GM19043 (cell line): ENCODE measurements around the gene NDUFA12.

Experiments
- ATAC-seq: cut with Tn5 transposase; IDR thresholded peaks from one replicate; pipeline ENCODE4 v1.9.1; 2021; ENCODE audit warnings: low read depth; ENCODE audit not compliant: unreplicated experiment

The NDUFA12 gene

DNA sequence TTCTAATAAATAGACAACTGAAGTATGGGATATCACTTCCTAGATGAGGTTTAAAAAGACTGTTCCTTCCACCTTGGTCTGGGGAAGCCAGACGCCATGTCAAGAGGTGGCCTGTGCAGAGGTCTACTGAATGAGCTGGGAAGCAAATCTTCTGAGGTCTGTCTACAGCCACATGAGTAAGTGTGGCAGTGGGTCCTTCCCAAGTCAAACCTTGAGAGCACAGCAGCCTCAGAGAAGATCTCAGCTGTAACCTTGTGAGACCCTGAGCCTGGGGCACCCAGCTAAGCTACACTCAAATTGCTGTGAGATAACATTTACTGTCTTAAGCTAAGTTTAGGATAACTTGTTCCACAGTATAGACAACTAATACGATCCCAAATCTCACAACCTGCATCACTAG lies 20.2 kb downstream of the NDUFA12 start:
- no peak for ATAC-seq

DNA sequence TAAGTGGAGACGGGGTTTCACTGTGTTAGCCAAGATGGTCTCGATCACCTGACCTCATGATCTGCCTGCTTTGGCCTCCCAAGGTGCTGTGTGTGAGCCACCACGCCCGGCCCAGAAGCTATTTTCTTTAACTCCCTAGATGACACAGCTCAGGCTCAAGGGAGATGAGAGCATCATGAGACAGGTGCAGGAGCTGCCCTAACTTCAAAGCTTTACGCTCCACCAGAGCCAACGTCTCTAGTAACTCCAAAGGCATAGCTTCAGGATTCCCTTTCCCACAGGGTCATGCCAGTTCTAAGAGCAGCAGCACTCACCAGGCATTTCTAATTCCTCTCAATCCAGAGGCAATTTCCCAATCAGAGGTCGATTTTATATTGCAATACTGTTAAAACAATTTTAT lies 21.0 kb downstream of the NDUFA12 start:
- no peak for ATAC-seq

DNA sequence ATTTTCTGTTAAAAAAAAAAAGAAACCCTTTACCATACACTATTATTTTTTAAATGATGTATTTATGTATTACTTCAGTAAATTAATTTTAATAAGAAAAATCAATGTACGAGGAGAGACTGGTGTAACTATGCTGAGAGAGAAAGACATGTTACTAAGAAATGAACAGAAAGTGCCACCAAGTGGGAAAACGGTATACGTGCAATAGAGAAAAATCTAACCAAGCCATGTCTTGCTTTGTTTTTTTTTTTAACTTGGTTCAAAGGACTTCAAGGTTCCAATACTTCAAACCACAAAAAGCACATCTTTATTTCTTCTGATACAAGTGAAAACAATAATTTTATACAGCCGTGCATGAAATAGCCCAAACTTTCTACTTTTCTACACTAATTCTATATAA lies 22.9 kb downstream of the NDUFA12 start:
- no peak for ATAC-seq

DNA sequence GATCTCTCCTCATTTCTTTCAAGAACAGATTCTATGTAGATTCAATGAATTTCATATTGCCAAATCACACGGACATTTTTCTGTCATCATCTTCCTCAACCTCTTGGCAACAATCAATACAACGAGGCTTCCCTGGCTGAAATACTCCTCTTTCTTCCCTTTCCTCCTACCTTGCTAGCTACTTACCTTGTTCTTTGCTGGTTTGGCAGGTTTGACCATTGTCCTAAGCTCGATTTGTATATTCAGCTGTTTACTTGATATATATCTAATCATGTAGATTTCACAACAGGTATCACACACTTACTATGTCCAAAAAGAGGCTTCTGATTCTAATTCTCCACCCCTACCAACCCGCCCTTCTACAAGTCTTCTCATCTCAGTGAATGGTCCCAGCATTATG lies 23.6 kb downstream of the NDUFA12 start:
- ATAC-seq, result no peak

DNA sequence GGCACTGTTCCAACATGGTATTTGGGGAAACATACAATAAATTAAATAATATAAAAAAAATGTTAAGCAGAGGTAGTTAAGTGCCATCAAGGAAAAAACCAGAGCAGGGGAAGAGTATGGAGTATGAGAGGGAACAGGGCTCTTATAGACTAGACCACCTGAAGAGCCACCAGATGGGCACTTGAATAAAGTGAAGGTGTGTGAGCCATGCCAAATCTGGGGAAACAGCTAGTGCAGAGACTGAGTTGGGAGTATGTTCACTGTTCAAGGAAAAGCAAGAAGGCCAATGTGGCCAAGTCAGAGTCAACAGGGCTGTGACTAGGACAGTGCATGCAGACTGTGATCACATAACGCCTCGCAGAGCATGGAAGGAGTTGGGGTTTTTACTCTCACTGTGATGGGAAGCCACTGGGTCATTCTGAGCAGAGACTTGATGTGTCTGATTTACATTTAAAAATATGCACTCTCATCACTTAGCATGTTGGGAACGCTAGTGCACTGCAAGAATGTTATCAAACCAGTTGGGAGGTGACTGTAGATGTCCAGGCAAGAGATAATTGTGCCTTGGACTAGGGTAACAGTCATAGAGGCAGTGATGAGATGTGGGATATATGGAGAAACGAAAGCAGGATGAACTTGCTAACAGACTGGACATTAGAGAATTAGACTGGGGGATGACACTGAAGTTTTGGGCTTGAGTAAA lies 25.6 kb downstream of the NDUFA12 start:
- no peak for ATAC-seq

DNA sequence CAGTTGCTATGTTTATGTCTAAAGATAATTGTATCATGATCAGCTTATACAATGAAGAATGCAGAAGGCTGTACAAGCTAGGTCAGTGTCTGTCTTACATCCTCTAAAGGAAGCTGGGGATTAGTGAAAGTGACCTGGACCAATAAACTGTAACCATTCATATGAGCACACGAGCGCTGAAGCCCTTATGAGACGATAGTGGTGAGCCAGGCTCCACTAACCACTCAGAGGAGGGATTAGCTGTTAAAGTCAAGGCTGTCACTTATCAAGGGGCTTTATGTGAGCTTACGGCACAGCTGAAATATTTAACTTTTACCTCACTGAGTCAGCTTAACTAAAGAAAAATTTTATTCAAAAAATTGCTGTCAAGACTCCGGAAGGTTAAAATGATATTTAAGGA lies 30.3 kb downstream of the NDUFA12 start:
- ATAC-seq, result no peak

DNA sequence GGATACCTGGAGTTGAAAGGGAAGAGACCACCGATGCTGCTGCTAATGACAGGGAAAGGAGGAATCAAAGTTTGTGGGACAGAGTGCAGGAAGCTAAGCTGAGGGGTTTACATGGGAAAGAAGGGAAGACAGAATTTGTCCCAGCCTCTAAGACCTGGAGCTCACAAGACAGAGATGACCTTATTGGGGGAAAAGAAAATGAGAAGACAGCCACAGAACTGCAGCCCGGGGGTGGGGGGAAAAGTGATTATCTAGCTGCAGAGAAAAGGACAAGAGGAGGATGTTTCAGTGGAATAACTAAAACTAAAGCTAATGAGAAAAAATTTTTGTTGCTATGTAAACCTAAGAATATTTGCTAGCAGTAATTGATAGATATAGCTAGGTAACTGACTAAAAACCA lies 30.7 kb downstream of the NDUFA12 start:
- no peak for ATAC-seq

GRCh38 chr12:94971923-94972322 lies 31.6 kb downstream of the NDUFA12 start:
- no peak for ATAC-seq

GRCh38 chr12:94970560-94970959 lies 32.9 kb downstream of the NDUFA12 start:
- no peak for ATAC-seq

- peak; percentile 53 for ATAC-seq
These were observed 34.1 kb downstream of the NDUFA12 start for GRCh38 chr12:94969424-94969823.

- no peak for ATAC-seq
These were observed 37.4 kb downstream of the NDUFA12 start for GRCh38 chr12:94965982-94966630.

DNA sequence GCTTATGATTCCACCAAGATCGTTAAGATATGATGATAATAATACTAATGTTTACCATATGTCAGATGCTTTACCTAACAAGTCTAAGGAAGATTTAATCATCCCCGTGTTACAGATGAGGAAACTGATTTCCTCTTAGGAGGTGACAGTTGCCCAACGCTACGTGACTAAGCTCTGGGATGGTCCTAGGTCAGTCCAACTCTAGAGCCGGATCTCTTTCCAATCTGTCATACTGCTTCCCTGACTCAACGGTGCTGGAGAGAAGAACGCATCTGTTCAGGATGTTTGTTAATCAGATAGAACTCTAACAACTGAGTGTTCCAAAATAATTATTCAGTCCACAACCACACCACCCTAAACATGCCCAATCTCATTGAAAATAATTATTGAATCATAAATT lies 39.8 kb downstream of the NDUFA12 start:
- no peak for ATAC-seq

- no peak for ATAC-seq
These were observed 40.8 kb downstream of the NDUFA12 start for GRCh38 chr12:94962670-94963069.

DNA sequence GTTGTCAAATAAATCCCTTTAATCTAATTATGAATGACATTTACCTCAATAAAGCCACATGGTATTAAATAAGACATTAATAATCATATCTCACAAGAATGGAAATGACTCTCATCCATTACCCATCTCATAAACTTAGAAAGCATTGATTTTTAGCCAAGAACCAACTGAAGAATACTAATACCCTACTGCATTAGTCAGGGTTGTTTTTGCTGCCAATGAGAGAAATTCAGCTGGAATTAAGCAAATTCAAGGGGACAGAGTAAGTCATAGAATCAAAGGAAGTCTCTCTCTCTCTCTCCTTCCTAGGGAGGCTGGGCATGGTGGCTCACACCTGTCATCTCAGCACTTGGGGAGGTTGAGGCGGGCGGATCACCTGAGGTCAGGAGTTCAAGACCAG lies 41.6 kb downstream of the NDUFA12 start:
- no peak for ATAC-seq

GRCh38 chr12:94961256-94961824 lies 42.2 kb downstream of the NDUFA12 start:
- no peak for ATAC-seq

- ATAC-seq, result no peak
These were observed 46.5 kb downstream of the NDUFA12 start for GRCh38 chr12:94957006-94957405.

DNA sequence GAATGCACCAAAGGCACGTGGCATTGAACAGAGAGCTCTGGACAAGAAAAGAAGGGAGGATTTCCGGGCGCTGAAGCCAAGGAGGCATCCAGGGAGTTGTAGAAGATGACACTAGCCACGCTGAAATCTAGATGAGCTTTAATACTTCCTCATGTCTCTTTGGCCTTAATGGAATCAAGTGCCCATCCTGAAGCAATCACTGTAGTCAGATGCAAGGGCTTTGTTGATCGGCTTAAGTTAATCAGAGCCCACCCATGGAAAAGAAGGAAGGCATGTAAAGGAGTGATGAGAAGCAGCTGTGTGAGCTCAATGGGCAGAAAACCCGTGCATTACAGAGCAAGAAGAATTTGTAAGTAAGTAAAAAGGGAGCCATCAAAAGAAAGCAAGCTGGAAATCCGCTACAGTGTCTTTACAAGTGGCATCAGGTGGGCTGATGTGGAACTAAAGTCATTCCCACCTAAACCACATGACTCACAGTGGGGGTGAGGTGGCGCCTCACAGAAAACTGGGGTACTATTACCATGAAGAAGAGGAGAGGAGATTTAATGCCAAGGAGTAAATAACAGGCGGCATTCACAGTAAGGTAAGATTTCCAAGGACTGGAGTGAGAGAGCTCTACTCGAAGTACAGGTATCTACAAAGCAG lies 48.4 kb downstream of the NDUFA12 start:
- no peak for ATAC-seq

GRCh38 chr12:94954029-94954685 lies 49.3 kb downstream of the NDUFA12 start:
- no peak for ATAC-seq

DNA sequence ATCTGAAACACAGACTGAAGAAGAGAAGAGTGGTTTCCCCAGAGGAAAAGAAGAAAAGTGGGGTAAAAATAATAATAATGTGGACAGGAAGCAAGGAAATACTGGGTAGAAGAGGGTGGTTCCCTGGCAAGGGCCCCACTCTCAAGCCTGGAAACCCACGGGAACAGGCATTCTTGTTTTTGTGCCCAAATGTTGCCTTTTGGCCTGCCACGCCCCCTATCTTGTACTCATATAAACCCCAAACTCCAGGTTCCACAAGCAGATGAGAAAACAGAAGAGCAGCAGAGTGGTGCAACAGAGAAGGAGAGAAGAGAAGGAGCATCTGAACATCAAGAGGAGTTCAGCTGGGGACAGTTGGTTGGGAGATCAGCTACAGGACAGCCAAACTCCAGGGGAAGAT lies 51.2 kb downstream of the NDUFA12 start:
- ATAC-seq, result no peak

DNA sequence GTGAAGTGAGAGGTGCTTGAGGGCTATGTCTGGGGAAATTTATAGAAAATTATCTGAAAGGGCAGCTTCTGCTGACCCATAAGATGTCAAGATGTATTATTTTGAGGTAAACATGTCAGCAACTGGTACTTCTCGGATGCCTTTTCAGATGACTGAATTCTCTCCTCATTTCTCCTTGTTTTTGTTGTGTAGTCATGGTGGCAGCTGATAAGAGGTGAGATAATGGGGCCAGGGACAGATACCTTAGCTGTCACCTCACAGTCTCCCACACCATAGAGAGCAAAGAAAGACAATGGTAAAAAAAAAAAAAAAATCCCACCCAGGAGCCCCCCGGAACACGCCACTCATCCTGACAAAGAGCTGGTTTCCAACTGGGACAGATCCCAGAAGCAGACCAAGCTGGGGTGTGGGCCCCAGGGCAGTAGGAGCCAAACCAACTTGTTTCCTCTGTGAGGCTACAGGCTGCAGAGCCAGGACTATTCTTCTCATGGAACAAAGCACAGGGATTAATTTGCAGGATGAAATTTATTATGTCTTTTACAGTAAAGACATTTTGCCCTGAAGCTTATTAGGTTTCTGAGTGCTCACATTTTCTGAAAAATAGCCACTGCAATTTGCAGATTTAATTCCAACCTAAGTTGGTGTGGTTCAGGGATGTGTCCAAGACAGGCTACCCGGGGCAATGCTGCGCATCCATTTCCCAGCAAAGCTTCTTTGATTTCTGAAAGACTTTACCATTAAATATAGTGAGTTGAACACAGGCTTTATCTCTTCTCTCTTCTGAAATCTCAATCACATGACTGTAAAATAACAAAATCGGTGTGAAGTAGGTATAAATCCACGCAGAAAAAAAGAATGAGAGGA lies 52.2 kb downstream of the NDUFA12 start:
- ATAC-seq, result no peak
